Activated T-helper 17 cell treated with anti-CD3 and anti-CD28 coated beads, Interleukin-2, amount 50 U/mL, for 72 hours (primary cell): ENCODE data around the gene NOVA1. TPM values are rescaled to one million over a fixed set of nuclear protein-coding genes. Genes with fewer than 3 reads are reported as not detected.

Source experiments
- ATAC-seq: fragments of 150-1000 bp; cut with Tn5 transposase; replicated peaks from 2 replicates; pipeline ENCODE4 v1.10.0; 2021; ENCODE audit warnings: mild to moderate bottlenecking, moderate library complexity
- H3K27ac Mint-ChIP-seq: one replicate; pipeline ENCODE4 v1.8.0; 2022; ENCODE audit warnings: mixed read lengths
- H3K27me3 Mint-ChIP-seq: one replicate; pipeline ENCODE4 v1.8.0; 2022; ENCODE audit warnings: mixed read lengths
- H3K36me3 Mint-ChIP-seq: one replicate; pipeline ENCODE4 v1.8.0; 2022; ENCODE audit warnings: low read depth, mild to moderate bottlenecking, mixed read lengths
- H3K4me1 Mint-ChIP-seq: one replicate; pipeline ENCODE4 v1.8.0; 2022; ENCODE audit warnings: mixed read lengths
- H3K4me3 Mint-ChIP-seq: one replicate; pipeline ENCODE4 v1.8.0; 2022; ENCODE audit warnings: mild to moderate bottlenecking, mixed read lengths
- H3K9me3 Mint-ChIP-seq: one replicate; pipeline ENCODE4 v1.8.0; 2022; ENCODE audit warnings: mixed read lengths
- total RNA-seq, 2 donors: library from RNA; stranded (reverse); gene quantifications; one replicate each; pipeline ENCODE4 v1.2.3, GENCODE V29; 2022

NOVA1 gene
- total RNA-seq, 2 donors from 2014 or later = 0.19 TPM; not detected in 1

GRCh38 chr14:26448181-26448855 is 149.5 kb downstream of the NOVA1 start:
- Mint-ChIP-seq H3K36me3 (no peaks in the 10 kb centered on the region), H3K4me3 (no peak overlapping the region), H3K9me3 (peaks cover 5% of the 10 kb centered on the region), H3K4me1 (no peaks in the 10 kb centered on the region), H3K27ac (no peak overlapping the region), H3K27me3 (no peaks in the 10 kb centered on the region)
- no peak for ATAC-seq

GRCh38 chr14:26444822-26445221 is 153.0 kb downstream of the NOVA1 start:
- ATAC-seq = no peak
- H3K27me3 Mint-ChIP-seq = no peaks in the 10 kb centered on the region
- no peaks in the 10 kb centered on the region for H3K36me3 Mint-ChIP-seq
- no peak overlapping the region for H3K4me3 Mint-ChIP-seq
- H3K27ac Mint-ChIP-seq = no peak overlapping the region
- no peaks in the 10 kb centered on the region for H3K4me1 Mint-ChIP-seq
- peaks cover 5% of the 10 kb centered on the region for H3K9me3 Mint-ChIP-seq

DNA sequence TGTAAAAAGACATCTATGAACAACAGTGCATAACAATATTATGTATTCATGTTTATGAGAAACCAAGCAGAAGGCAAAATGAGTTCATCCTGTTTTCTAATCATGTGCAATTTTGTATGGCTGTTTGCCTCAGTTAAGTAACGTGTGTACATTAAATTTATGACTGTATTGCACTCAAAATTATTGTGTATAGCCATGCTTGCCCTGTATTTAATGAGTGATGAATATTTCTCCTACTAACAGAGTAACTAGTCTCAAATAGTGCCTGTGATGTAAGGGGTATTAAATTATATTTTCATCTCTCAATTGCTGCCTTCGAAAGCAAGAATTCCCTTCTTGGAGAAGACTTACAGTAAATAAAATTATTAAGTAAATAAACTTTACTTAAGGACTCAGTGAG is 154.2 kb downstream of the NOVA1 start:
- no peaks in the 10 kb centered on the region for H3K36me3 Mint-ChIP-seq
- no peaks in the 10 kb centered on the region for H3K4me1 Mint-ChIP-seq
- ATAC-seq = no peak
- H3K4me3 Mint-ChIP-seq = no peak overlapping the region
- H3K27me3 Mint-ChIP-seq = no peaks in the 10 kb centered on the region
- peaks cover 5% of the 10 kb centered on the region for H3K9me3 Mint-ChIP-seq
- H3K27ac Mint-ChIP-seq = no peak overlapping the region

DNA sequence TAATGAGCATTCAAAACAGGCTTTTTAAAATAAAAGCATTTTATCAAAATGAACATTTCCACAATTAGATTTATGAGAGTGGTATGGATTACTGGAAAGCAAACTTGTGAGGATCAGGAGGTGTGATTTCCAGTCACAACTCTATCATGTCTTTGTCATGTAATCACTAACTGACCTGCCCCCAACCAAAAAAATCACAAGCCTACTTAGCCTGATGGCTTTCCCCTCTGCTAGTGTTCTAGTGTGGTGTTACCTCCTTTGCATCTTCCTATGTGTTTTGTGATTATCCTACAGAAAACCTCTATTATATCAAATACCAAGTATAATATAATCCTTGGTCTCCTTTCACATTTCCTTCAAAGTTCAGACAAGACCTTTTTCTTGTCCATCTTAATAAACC is 168.6 kb downstream of the NOVA1 start:
- Mint-ChIP-seq H3K36me3 (no peaks in the 10 kb centered on the region), H3K9me3 (peaks cover 19% of the 10 kb centered on the region), H3K27me3 (no peaks in the 10 kb centered on the region), H3K4me1 (no peaks in the 10 kb centered on the region), H3K4me3 (no peak overlapping the region), H3K27ac (no peak overlapping the region)
- no peak for ATAC-seq

DNA sequence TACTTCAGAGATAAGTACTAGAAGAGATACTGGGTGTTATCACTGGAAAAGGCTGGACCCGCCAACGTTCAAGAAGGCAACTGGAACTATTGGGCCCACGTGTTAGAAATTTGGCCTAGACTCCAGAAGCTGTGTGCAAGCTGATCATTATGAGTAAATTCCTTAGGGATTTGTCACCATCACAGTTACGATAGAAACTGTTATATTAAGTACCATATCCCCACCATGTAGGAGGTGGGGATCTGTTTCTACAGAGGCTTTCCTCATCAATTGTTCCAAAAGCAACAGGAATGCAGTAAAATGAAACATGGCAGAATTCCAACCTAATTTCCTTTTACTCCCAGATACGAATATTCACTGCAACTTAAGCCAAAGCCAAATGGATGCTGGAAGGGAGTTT is 170.7 kb downstream of the NOVA1 start:
- ATAC-seq = no peak
- Mint-ChIP-seq H3K27ac (no peak overlapping the region), H3K36me3 (no peaks in the 10 kb centered on the region), H3K4me3 (no peak overlapping the region), H3K9me3 (peaks cover 19% of the 10 kb centered on the region), H3K27me3 (no peaks in the 10 kb centered on the region), H3K4me1 (no peaks in the 10 kb centered on the region)

GRCh38 chr14:26424537-26424936 is 173.3 kb downstream of the NOVA1 start:
- H3K4me3 Mint-ChIP-seq = no peak overlapping the region
- H3K27ac Mint-ChIP-seq = no peak overlapping the region

GRCh38 chr14:26415618-26416123 is 182.2 kb downstream of the NOVA1 start:
- no peak for ATAC-seq
- H3K4me3 Mint-ChIP-seq = no peak overlapping the region
- no peaks in the 10 kb centered on the region for H3K36me3 Mint-ChIP-seq
- no peak overlapping the region for H3K27ac Mint-ChIP-seq
- H3K27me3 Mint-ChIP-seq = no peaks in the 10 kb centered on the region
- peaks cover 38% of the 10 kb centered on the region for H3K9me3 Mint-ChIP-seq
- no peaks in the 10 kb centered on the region for H3K4me1 Mint-ChIP-seq

More at GRCh38 chr14:26424537-26424936, 173.3 kb downstream of the NOVA1 start:
- peaks cover 17% of the 10 kb centered on the region for H3K9me3 Mint-ChIP-seq
- H3K4me1 Mint-ChIP-seq = no peaks in the 10 kb centered on the region
- no peaks in the 10 kb centered on the region for H3K36me3 Mint-ChIP-seq
- no peaks in the 10 kb centered on the region for H3K27me3 Mint-ChIP-seq
- ATAC-seq = no peak

DNA sequence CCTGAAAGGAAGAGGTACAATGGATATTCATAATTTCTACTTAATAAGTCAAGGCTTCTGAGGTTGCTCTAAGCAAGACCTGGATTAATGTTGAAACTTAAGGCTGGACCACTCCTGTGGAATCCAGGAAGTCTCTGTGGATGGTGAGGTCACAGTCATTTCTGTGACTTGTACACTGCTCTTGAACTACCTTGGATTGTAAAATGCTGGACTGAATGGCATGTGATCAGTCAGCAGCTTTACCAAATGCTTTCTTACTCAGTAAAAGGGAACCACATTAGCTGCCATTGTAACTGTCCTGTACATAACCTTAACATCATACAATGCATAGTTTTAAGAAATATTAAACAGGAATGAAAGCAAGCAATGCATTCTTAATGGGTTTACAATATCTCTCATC is 182.9 kb downstream of the NOVA1 start:
- no peak for ATAC-seq
- Mint-ChIP-seq H3K4me3 (no peak overlapping the region), H3K4me1 (no peaks in the 10 kb centered on the region), H3K27ac (no peak overlapping the region), H3K9me3 (peaks cover 42% of the 10 kb centered on the region), H3K36me3 (no peaks in the 10 kb centered on the region), H3K27me3 (no peaks in the 10 kb centered on the region)

- no peak overlapping the region for H3K27ac Mint-ChIP-seq
- no peaks in the 10 kb centered on the region for H3K36me3 Mint-ChIP-seq
- peaks cover 41% of the 10 kb centered on the region for H3K9me3 Mint-ChIP-seq
- H3K4me3 Mint-ChIP-seq = no peak overlapping the region
- no peaks in the 10 kb centered on the region for H3K4me1 Mint-ChIP-seq
- ATAC-seq = no peak
- no peaks in the 10 kb centered on the region for H3K27me3 Mint-ChIP-seq
Observed at GRCh38 chr14:26414103-26414502, 183.7 kb downstream of the NOVA1 start.

DNA sequence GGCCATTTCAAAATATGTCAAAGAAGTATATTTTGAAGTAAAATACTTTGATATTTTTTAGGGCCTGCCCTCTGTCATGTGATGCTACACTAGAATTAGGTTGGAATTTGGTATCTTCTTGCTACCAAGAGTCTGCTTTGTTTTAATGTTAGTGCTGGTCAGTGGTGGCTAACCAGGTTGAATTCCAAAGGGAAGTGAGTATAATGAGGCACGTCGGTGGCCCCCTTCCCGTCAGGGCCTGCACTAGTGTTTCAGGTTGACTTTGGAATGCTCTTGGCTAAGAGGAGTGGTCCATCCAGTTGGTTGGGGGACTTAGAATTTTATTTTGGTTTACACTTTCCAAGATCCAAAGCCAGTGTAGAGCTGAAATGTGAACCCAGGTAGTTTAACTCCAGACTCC is 185.4 kb downstream of the NOVA1 start:
- no peak for ATAC-seq
- Mint-ChIP-seq H3K9me3 (peaks cover 35% of the 10 kb centered on the region), H3K36me3 (no peaks in the 10 kb centered on the region), H3K27me3 (no peaks in the 10 kb centered on the region), H3K4me3 (no peak overlapping the region), H3K4me1 (no peaks in the 10 kb centered on the region), H3K27ac (no peak overlapping the region)

- ATAC-seq = no peak
- Mint-ChIP-seq H3K9me3 (peaks cover 26% of the 10 kb centered on the region), H3K4me1 (no peaks in the 10 kb centered on the region), H3K36me3 (no peaks in the 10 kb centered on the region), H3K27me3 (no peaks in the 10 kb centered on the region), H3K27ac (no peak overlapping the region), H3K4me3 (no peak overlapping the region)
Observed at GRCh38 chr14:26410189-26410685, 187.6 kb downstream of the NOVA1 start.

DNA sequence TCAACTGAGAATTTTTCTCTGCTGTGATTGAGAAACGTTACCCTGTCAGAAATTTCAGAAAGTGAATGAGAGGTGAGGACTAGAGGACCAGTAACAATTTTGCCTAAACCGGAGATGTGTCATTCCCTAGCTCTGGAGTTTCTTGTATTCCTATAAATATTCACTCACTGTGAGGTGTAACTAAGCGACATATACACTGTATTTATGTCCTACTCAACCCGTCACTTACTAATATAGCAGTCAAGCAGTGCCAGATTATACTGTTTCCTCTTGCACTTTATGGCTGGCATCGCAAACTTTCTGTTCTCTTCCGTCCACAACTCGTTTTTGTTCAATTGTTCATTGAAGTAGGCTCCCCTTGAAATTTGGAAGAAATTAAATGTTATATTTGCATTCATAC is 192.9 kb downstream of the NOVA1 start:
- ATAC-seq = no peak
- Mint-ChIP-seq H3K4me3 (no peak overlapping the region), H3K27me3 (no peaks in the 10 kb centered on the region), H3K9me3 (peaks cover 31% of the 10 kb centered on the region), H3K36me3 (no peaks in the 10 kb centered on the region), H3K4me1 (no peaks in the 10 kb centered on the region), H3K27ac (no peak overlapping the region)

- H3K27ac Mint-ChIP-seq = no peak overlapping the region
- peaks cover 28% of the 10 kb centered on the region for H3K9me3 Mint-ChIP-seq
- no peak for ATAC-seq
- no peak overlapping the region for H3K4me3 Mint-ChIP-seq
- H3K27me3 Mint-ChIP-seq = no peaks in the 10 kb centered on the region
- H3K4me1 Mint-ChIP-seq = no peaks in the 10 kb centered on the region
- H3K36me3 Mint-ChIP-seq = no peaks in the 10 kb centered on the region
Observed at GRCh38 chr14:26403760-26404159, 194.1 kb downstream of the NOVA1 start.

GRCh38 chr14:26402126-26402525 is 195.7 kb downstream of the NOVA1 start:
- Mint-ChIP-seq H3K4me3 (no peak overlapping the region), H3K36me3 (no peaks in the 10 kb centered on the region), H3K9me3 (peaks cover 30% of the 10 kb centered on the region), H3K4me1 (no peaks in the 10 kb centered on the region), H3K27me3 (no peaks in the 10 kb centered on the region), H3K27ac (no peak overlapping the region)
- ATAC-seq = no peak

DNA sequence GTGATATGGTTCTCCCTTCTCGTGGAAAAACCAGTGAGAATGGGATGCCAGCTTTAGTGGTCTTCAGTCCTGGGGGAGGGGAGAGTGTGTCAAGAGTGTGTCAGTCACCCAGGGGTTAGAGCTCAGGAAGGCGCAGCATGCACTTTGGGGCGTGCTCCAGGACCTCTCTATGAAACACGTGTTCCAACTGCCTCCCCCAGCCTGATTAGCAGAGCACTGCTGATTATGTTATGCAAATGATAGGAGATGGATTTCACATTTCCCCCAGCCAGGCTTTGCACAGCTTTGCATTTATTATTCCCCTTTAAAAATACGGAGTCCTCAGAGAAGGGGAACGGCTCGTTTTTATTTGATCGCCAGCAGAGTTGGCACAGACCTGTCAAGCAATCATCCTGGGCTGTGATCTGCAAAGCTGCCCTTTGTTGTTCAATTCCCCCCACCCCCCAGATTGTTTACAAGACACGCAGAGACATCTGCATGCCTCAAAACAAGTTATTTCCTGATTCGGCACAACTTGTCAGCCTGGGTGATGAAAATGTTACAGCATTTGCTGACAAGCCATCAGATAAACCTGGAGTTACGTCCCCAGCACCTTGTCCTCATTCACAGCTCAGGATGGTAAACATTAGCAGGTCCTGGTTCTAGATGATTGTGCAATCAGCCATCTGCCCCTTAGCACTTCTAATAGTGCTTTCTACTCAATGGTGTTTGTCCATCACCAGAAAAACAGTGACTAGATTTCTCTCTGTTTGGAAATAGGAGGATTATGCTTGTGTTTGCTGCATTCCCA is 196.5 kb downstream of the NOVA1 start:
- H3K4me1 Mint-ChIP-seq = no peaks in the 10 kb centered on the region
- no peak for ATAC-seq
- no peak overlapping the region for H3K27ac Mint-ChIP-seq
- peaks cover 32% of the 10 kb centered on the region for H3K9me3 Mint-ChIP-seq
- H3K4me3 Mint-ChIP-seq = no peak overlapping the region
- no peaks in the 10 kb centered on the region for H3K36me3 Mint-ChIP-seq
- H3K27me3 Mint-ChIP-seq = no peaks in the 10 kb centered on the region
